ENCODE results near the gene ZNF124.
"Not testable (repeated sequence)": the region's sequence is repeated elsewhere in the genome, so short reads cannot be mapped to it uniquely, and the experiment has no call there.

The ZNF124 gene

GRCh38 chr1:247171443-247171842 is 377 bp downstream of the ZNF124 start:
- not testable (repeated sequence) for DNase-seq

- DNase-seq: no peak
Measured at GRCh38 chr1:247165674-247166073, 6.1 kb downstream of the ZNF124 start.

- DNase-seq: no peak
Measured at GRCh38 chr1:247164694-247165093, 7.1 kb downstream of the ZNF124 start.

- no peak for DNase-seq
Measured at GRCh38 chr1:247156787-247157232, 15.0 kb downstream of the ZNF124 start.

- no peak for DNase-seq
Measured at GRCh38 chr1:247147781-247148180, 24.0 kb downstream of the ZNF124 start.

- DNase-seq: not testable (repeated sequence)
Measured at GRCh38 chr1:247147120-247147519, 24.7 kb downstream of the ZNF124 start.

- no peak for DNase-seq
Measured at GRCh38 chr1:247146671-247147070, 25.1 kb downstream of the ZNF124 start.

- no peak for DNase-seq
Measured at GRCh38 chr1:247145279-247145678, 26.5 kb downstream of the ZNF124 start.

- not testable (repeated sequence) for DNase-seq
Measured at GRCh38 chr1:247139557-247139956, 32.3 kb downstream of the ZNF124 start.

- no peak for DNase-seq
Measured at GRCh38 chr1:247131236-247131635, 40.6 kb downstream of the ZNF124 start.

GRCh38 chr1:247127519-247128282 is 44.1 kb downstream of the ZNF124 start:
- not testable (repeated sequence) for DNase-seq

- DNase-seq: not testable (repeated sequence)
Measured at GRCh38 chr1:247126601-247127000, 45.2 kb downstream of the ZNF124 start.

GRCh38 chr1:247126166-247126565 is 45.7 kb downstream of the ZNF124 start:
- not testable (repeated sequence) for DNase-seq

- no peak for DNase-seq
Measured at GRCh38 chr1:247121382-247121781, 50.4 kb downstream of the ZNF124 start.

- DNase-seq: not testable (repeated sequence)
Measured at GRCh38 chr1:247120408-247120668, 51.5 kb downstream of the ZNF124 start.

GRCh38 chr1:247119600-247120407 is 52.0 kb downstream of the ZNF124 start:
- no peak for DNase-seq

- DNase-seq: no peak
Measured at GRCh38 chr1:247118946-247119446, 52.8 kb downstream of the ZNF124 start.

GRCh38 chr1:247115545-247115944 is 56.3 kb downstream of the ZNF124 start:
- DNase-seq: no peak

- DNase-seq: no peak
Measured at GRCh38 chr1:247115141-247115510, 56.7 kb downstream of the ZNF124 start.

- no peak for DNase-seq
Measured at GRCh38 chr1:247114351-247115140, 57.3 kb downstream of the ZNF124 start.

GRCh38 chr1:247113733-247114271 is 58.0 kb downstream of the ZNF124 start:
- no peak for DNase-seq

- no peak for DNase-seq
Measured at GRCh38 chr1:247113094-247113497, 58.7 kb downstream of the ZNF124 start.

GRCh38 chr1:247112479-247112781 is 59.4 kb downstream of the ZNF124 start:
- DNase-seq: no peak
